Upper lobe of left lung (tissue), 4 donors: ENCODE measurements around the gene SVIL.

Experiments
- EP300 ChIP-seq, 4 donors: sonication (generic); formaldehyde crosslinking; IDR thresholded peaks; one replicate each; pipeline ENCODE4 v1.5.1; 2017; ENCODE audit warnings: antibody characterized with exemption in 4 of 4, control low read depth in 2 of 4
- POLR2A ChIP-seq, 4 donors: fragments of 450-650 bp; IDR thresholded peaks; one replicate each; pipeline ENCODE4 v1.5.1; 2016 to 2017; ENCODE audit warnings: antibody characterized with exemption in 4 of 4, mild to moderate bottlenecking in 2 of 4
- POLR2AphosphoS5 ChIP-seq, 2 donors: sonication (generic); formaldehyde crosslinking; IDR thresholded peaks; one replicate each; pipeline ENCODE4 v1.5.1; 2017; ENCODE audit warnings: antibody characterized with exemption in 2 of 2
- TF ChIP-seq, protein P1 (sequence below), 6 experiments: fragments of 450-650 bp in 4 of 6; fragments of 200-600 bp in 2 of 6; sonication (generic) in 2 of 6; IDR thresholded peaks; one replicate each; pipeline ENCODE4 v1.5.1; 2016 to 2019; ENCODE audit warnings: antibody characterized with exemption in 6 of 6

DNA sequence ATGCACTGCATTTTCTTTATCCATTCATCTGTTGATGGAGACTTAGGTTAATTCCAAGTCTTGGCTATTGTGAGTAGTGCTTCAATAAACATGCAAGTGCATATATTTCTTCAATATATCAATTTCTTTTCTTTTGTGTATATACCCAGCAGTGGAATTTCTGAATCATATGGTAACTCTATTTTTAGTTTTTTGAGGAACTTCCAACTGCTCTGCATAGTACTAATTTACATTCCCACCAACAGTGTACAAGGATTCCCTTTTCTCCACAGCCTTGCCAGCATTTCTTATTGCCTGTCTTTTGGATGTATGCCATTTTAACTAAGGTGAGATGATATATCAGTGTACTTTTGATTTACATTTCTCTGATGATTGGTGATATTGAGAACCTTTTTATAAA, 200.7 kb downstream of the SVIL start:
- TF ChIP-seq, protein P1, sequence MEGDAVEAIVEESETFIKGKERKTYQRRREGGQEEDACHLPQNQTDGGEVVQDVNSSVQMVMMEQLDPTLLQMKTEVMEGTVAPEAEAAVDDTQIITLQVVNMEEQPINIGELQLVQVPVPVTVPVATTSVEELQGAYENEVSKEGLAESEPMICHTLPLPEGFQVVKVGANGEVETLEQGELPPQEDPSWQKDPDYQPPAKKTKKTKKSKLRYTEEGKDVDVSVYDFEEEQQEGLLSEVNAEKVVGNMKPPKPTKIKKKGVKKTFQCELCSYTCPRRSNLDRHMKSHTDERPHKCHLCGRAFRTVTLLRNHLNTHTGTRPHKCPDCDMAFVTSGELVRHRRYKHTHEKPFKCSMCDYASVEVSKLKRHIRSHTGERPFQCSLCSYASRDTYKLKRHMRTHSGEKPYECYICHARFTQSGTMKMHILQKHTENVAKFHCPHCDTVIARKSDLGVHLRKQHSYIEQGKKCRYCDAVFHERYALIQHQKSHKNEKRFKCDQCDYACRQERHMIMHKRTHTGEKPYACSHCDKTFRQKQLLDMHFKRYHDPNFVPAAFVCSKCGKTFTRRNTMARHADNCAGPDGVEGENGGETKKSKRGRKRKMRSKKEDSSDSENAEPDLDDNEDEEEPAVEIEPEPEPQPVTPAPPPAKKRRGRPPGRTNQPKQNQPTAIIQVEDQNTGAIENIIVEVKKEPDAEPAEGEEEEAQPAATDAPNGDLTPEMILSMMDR (IDR thresholded peaks at IDR 0.05), result no peak
- no peak for TF ChIP-seq POLR2A (IDR thresholded peaks at IDR 0.05)
- TF ChIP-seq EP300 (IDR thresholded peaks at IDR 0.05), result no peak
- no peak for TF ChIP-seq POLR2AphosphoS5 (IDR thresholded peaks at IDR 0.05)
